ENCODE results near the gene GPSM1. TPM values are rescaled to one million over a fixed set of nuclear protein-coding genes. Genes with fewer than 3 reads are reported as not detected.

The GPSM1 gene
- total RNA-seq, 3 donors from 2014 or later: 12.8 to 13.6 (median 13.4) TPM

DNA sequence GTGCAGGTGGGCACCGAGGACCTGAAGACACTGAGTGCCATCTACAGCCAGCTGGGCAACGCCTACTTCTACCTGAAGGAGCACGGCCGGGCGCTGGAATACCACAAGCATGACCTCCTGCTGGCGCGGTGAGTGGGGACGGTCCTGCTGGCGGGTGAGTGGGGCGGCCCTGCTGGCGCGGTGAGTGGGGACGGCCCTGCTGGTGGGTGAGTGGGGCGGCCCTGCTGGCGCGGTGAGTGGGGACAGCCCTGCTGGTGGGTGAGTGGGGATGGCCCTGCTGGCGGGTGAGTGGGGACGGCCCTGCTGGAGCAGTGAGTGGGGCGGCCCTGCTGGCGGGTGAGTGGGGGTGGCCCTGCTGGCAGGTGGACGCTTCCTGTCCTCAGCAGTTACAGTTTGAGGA is 7.2 kb downstream of the GPSM1 start:
- H3K4me1 Mint-ChIP-seq (ENCODE audit: low read depth): no peaks in the 10 kb centered on the region
- H3K4me3 Mint-ChIP-seq: no peak overlapping the region
- H3K27me3 Mint-ChIP-seq (ENCODE audit: low read depth): no peaks in the 10 kb centered on the region
- DNase-seq (no peak), ATAC-seq (no peak)
- no peaks in the 10 kb centered on the region for H3K36me3 Mint-ChIP-seq (ENCODE audit: insufficient read depth)
- no peaks in the 10 kb centered on the region for H3K9me3 Mint-ChIP-seq

DNA sequence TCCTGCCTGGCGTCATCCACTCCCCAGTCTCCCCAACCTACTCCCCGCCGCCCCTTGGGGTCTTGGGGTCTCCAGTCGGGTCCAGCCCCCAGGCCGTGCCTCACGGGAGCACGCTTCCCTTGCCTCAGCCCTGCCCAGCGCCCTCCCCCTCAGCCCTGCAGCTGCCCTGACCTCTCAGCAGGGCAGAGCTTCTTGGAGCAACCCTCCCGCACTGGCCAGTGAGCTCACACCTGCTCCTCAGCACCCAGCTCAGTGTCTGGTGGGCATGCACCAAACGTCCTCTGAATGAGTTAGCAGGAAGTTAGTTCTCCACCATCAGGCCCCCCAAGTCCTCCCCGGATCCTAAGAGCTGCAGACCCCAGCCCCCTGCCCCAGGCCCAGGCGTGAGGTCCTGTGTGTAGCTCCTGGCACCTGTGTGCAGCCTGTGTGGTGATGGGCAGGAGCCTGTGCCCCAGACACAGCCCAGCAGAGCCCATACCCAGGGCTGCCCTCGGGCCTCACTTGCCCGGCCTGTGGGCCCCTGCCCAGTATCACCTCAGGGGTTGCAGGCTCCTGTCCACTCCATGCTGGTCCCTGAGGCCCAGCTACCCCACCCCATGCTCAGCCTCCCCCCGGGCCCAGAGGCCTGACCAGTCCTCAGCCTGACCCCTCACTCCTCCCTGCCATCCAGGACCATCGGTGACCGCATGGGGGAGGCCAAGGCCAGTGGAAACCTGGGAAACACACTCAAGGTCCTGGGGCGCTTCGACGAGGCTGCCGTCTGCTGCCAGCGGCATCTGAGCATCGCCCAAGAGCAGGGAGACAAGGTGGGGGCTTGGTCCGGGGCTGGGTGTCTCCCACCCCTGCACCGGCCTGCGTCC is 8.2 kb downstream of the GPSM1 start:
- no peaks in the 10 kb centered on the region for H3K27me3 Mint-ChIP-seq (ENCODE audit: low read depth)
- no peaks in the 10 kb centered on the region for H3K9me3 Mint-ChIP-seq
- no peaks in the 10 kb centered on the region for H3K36me3 Mint-ChIP-seq (ENCODE audit: insufficient read depth)
- no peaks in the 10 kb centered on the region for H3K4me1 Mint-ChIP-seq (ENCODE audit: low read depth)
- no peak for ATAC-seq
- no peak overlapping the region for H3K4me3 Mint-ChIP-seq
- no peak for DNase-seq

DNA sequence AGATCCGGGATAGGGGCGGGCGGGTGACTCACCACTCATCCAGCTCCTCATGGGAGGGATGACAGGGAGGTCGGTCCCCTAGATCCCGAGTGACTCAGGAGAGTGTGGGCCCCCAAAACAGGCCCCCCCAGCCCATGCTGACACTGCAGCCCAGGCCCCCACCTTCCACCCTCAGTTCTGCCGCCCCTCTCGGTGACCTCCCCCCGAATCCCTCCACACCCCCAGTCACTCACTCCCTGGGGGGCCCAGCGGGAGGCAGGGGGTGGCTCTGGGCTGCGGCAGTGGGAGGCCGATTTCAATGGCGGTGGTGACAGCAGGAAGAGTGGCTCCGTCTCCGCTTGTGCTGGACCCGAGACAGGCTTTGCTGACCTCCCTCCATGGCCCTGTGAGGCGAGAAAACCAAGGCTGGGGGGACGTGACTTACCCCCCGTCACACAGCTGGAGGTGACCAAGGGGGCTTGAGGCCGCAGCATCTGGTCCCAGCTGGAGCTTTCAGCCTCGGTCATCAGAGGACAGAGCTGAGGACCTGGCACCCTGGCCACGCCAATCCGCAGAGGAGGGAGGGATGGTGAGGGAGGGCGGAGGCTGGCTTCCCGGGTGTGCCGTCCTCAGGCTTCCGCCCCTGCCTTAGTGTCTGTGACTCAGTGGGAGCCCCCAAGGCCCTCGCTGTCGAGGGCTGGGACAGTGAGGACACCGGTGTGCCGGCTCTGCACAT is 9.0 kb downstream of the GPSM1 start:
- H3K4me3 Mint-ChIP-seq: no peak overlapping the region
- H3K4me1 Mint-ChIP-seq (ENCODE audit: low read depth): no peaks in the 10 kb centered on the region
- no peak for ATAC-seq

DNA sequence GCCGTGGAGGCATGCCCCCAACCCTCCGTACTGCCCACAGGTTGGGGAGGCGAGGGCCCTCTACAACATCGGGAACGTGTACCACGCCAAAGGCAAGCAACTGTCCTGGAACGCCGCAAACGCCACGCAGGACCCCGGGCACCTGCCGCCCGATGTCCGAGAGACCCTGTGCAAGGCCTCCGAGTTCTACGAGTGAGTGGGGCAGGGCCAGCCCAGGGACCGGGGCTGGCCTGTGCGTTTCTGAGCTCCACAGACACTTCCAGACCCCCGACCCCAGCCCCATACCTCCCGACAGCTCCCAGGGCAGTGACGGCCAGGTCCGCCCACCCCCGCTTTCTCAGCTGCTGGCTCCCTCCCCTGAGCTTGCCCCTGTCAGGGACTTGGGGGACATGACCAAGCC is 9.5 kb downstream of the GPSM1 start:
- H3K36me3 Mint-ChIP-seq (ENCODE audit: insufficient read depth): no peaks in the 10 kb centered on the region
- no peak for DNase-seq

More for the DNA sequence above, 9.0 kb downstream of the GPSM1 start:
- Mint-ChIP-seq H3K36me3 (ENCODE audit: insufficient read depth) (no peaks in the 10 kb centered on the region), H3K9me3 (no peaks in the 10 kb centered on the region), H3K27me3 (ENCODE audit: low read depth) (no peaks in the 10 kb centered on the region)
- no peak for DNase-seq

DNA sequence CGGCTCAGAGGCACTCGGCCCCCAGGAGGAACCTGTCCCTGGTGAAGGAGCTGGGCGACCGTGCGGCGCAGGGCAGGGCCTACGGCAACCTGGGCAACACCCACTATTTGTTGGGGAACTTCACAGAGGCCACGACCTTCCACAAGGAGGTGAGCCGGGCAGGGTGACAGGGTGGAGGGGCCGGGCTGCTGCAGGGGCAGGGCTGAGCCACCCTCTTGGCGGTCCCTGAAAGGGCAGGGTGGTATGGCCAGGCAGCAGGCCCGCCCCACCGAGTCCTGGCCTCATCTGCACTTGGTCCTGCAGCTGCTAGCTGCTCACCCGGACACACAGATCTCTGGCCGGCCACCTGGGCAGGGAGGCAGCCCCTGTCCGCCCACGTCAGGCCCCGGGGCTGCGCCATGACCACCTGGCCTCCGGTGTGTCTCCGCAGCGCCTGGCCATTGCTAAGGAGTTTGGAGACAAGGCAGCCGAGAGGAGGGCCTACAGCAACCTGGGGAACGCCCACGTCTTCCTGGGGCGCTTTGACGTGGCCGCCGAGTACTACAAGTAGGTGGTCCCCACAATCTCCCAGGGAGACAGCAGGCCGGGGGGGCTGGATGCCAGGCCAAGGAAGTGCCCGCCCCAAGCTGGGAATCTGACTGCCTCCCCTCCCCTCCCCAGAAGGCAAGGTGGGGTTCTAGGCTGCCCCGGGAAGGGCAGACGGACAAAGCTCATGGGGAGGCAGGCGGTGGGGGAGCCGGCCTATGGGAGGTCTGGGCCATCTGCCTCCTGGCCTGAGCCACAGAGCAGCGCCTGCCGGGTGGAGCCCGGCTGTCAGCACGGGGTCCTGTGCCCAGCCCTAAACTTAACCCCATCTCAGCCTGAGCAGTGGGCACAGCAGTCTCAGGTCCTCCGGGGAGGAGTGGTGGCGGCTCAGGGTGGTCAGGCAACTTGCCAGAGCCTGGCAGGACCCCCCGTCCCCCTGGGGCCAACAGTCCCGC is 10.4 kb downstream of the GPSM1 start:
- H3K4me3 Mint-ChIP-seq: no peak overlapping the region
- no peak for DNase-seq
- no peaks in the 10 kb centered on the region for H3K36me3 Mint-ChIP-seq (ENCODE audit: insufficient read depth)
- no peak for ATAC-seq
- H3K4me1 Mint-ChIP-seq (ENCODE audit: low read depth): no peaks in the 10 kb centered on the region
- H3K27me3 Mint-ChIP-seq (ENCODE audit: low read depth): no peaks in the 10 kb centered on the region
- H3K9me3 Mint-ChIP-seq: no peaks in the 10 kb centered on the region

More for the DNA sequence above, 9.5 kb downstream of the GPSM1 start:
- Mint-ChIP-seq H3K9me3 (no peaks in the 10 kb centered on the region), H3K4me1 (ENCODE audit: low read depth) (no peaks in the 10 kb centered on the region), H3K27me3 (ENCODE audit: low read depth) (no peaks in the 10 kb centered on the region), H3K4me3 (no peak overlapping the region)
- no peak for ATAC-seq

DNA sequence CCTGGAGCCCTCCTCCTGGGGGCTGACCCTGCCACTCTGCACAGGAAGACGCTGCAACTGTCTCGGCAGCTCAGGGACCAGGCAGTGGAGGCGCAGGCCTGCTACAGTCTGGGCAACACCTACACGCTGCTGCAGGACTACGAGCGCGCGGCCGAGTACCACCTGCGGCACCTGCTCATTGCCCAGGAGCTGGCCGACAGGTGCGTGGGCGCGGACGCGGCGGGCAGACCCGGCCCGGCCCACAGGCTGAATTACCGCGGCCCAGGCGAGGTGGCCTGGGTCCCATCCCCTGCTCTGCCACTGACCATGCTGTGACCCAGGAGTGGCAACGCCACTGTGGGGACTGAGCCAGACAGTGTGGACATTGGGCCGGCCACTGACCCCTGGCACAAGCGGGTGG is 11.2 kb downstream of the GPSM1 start:
- Mint-ChIP-seq H3K27me3 (ENCODE audit: low read depth) (no peaks in the 10 kb centered on the region), H3K4me1 (ENCODE audit: low read depth) (peaks cover 2% of the 10 kb centered on the region), H3K9me3 (no peaks in the 10 kb centered on the region)

DNA sequence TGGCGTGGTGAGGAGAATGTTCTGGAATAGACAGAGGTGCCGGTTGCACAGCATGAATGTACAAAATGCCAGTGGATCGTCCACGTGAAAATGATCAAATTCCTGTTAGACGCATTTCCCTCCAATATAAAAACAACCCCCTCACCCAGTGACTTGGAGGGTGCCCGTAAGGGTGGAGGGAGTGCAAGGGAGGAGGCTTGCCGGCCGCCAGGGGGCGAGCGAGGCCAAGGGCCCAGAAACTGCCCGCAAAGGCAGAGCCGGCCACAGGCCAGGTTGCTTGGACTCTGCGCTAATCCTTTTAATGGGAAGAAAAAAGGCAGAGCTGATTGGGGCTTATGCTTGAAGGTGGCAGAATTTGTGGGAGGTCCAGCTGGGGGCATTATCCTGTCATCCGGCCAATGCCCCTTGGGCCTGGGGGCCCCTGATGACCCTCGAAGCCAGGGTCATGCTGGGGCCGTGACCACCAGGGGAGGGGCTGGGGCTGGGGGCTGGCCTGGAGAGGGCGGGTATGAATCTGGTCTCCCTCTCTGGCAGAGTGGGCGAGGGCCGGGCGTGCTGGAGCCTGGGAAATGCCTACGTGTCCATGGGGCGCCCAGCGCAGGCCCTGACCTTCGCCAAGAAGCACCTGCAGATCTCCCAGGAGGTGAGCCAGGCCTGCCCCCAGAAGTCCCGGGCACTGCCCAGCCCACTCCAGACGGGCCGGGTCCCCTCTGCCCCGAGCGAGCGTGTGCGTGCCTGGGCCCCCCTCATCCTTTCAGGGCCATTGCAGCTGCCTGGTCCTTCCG is 12.0 kb downstream of the GPSM1 start:
- no peaks in the 10 kb centered on the region for H3K27me3 Mint-ChIP-seq (ENCODE audit: low read depth)
- ATAC-seq (peak in 1 of 2 donors; percentile 53), DNase-seq (no peak)
- H3K4me3 Mint-ChIP-seq: no peak overlapping the region
- H3K36me3 Mint-ChIP-seq (ENCODE audit: insufficient read depth): no peaks in the 10 kb centered on the region
- peaks cover 2% of the 10 kb centered on the region for H3K4me1 Mint-ChIP-seq (ENCODE audit: low read depth)
- H3K9me3 Mint-ChIP-seq: no peaks in the 10 kb centered on the region

More for the DNA sequence above, 11.2 kb downstream of the GPSM1 start:
- DNase-seq: no peak
- Mint-ChIP-seq H3K4me3 (no peak overlapping the region), H3K36me3 (ENCODE audit: insufficient read depth) (no peaks in the 10 kb centered on the region)
- ATAC-seq: no peak

DNA sequence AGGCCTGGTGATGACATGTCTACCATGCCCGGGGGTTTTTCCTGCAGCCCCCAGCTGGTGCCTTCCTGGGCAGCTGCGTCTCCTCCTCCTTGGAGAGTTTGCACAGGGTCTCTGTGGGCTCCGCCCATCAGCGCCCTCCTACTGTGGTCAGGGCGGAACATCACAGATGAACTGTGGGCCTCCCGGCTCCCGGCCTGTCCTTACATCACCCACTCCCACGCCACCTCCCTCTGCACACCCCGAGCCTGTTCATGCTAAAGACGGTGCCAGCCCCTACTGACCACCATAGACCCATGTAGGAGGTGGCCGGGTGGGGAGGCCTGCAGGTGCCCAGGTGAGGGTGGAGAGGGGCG is 12.6 kb downstream of the GPSM1 start:
- H3K36me3 Mint-ChIP-seq (ENCODE audit: insufficient read depth): no peaks in the 10 kb centered on the region
- no peak for ATAC-seq

DNA sequence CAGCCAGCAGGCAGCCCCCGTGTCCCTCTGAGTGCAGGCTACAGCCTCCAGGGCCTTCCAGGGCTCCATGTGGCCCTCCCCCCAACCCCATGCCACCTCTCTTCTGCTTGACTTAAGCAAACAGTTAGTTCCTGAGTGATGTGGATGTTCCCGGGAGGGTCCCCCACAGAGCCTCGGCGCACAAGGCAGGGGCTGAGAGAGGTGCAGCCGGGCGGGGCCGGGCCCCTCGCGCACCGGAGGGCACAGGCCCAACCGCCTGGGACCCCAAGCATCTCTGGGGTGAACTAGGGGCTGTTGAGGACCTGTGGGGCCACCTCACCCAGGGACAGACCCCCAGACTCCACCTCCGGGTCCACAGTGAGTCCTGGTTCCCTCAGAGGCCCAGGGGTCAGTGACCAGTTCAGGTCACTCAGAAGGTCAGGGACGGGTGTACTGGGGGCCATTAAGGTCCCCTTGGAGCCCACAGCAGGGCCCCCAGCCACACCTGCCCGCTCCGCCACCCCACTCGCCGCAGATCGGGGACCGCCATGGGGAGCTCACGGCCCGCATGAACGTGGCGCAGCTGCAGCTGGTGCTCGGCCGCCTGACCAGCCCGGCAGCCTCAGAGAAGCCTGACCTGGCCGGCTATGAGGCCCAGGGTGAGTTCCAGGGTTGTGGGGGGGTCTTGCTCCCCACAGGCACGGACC is 13.2 kb downstream of the GPSM1 start:
- Mint-ChIP-seq H3K4me3 (no peak overlapping the region), H3K9me3 (no peaks in the 10 kb centered on the region), H3K4me1 (ENCODE audit: low read depth) (peaks cover 2% of the 10 kb centered on the region), H3K36me3 (ENCODE audit: insufficient read depth) (no peaks in the 10 kb centered on the region), H3K27me3 (ENCODE audit: low read depth) (no peaks in the 10 kb centered on the region)
- ATAC-seq (no peak), DNase-seq (no peak)

More for the DNA sequence above, 12.6 kb downstream of the GPSM1 start:
- Mint-ChIP-seq H3K4me3 (no peak overlapping the region), H3K4me1 (ENCODE audit: low read depth) (peaks cover 2% of the 10 kb centered on the region), H3K27me3 (ENCODE audit: low read depth) (no peaks in the 10 kb centered on the region), H3K9me3 (no peaks in the 10 kb centered on the region)
- no peak for DNase-seq

DNA sequence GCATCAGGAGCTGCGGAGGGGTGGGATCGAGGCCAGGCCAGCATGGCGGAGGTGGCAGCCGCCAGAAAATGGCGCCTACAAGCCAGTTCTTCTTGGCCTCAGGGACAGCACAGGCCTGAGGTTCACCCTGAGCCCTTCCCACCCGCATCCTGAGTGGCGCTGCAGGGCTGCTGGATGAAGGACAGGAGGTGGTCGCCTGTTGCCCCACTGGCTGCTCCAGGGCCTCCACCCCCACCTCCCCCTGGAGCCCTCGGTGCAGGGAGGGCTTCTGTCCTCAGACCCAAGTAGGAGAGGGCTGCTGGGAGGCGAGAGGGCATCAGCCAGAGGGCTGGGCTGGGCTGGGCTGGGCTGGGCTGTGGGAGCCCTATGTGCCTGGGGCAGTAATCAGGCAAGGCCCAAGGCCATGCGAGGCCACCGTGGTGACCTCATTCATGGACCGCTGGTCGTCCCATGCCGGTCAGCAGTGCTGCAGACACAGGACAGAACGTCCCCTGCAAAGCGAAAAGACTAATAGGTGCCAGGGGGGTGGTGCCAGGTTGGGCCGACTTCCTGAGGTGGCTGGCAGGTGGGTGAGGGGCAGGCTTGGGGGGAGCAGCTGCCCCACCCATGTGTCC is 13.8 kb downstream of the GPSM1 start:
- no peaks in the 10 kb centered on the region for H3K27me3 Mint-ChIP-seq (ENCODE audit: low read depth)

DNA sequence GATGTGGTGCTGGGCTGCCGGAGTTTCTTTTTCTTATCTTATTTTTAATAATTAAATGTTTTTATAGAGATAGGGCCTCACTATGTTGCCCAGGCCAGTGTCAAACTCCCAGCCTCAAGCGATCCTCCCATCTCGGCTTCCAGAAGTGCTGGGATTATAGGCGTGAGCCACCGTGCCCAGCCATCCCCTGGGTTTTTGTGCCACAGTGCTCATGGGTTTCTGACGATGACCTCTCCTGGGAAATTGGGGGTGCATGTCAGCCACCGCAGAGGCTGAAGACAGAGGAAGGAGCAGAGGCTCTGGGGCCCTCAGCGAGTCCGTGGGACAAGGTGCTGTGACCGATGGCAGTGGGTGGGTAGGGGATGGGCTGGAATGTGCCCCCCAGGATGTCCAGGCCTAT is 14.4 kb downstream of the GPSM1 start:
- Mint-ChIP-seq H3K4me3 (no peak overlapping the region), H3K9me3 (no peaks in the 10 kb centered on the region), H3K27me3 (ENCODE audit: low read depth) (no peaks in the 10 kb centered on the region), H3K36me3 (ENCODE audit: insufficient read depth) (no peaks in the 10 kb centered on the region), H3K4me1 (ENCODE audit: low read depth) (peaks cover 2% of the 10 kb centered on the region)
- DNase-seq (no peak), ATAC-seq (no peak)

More for the DNA sequence above, 13.8 kb downstream of the GPSM1 start:
- no peak overlapping the region for H3K4me3 Mint-ChIP-seq
- no peaks in the 10 kb centered on the region for H3K9me3 Mint-ChIP-seq
- no peak for DNase-seq
- no peak for ATAC-seq
- peaks cover 2% of the 10 kb centered on the region for H3K4me1 Mint-ChIP-seq (ENCODE audit: low read depth)
- H3K36me3 Mint-ChIP-seq (ENCODE audit: insufficient read depth): no peaks in the 10 kb centered on the region

DNA sequence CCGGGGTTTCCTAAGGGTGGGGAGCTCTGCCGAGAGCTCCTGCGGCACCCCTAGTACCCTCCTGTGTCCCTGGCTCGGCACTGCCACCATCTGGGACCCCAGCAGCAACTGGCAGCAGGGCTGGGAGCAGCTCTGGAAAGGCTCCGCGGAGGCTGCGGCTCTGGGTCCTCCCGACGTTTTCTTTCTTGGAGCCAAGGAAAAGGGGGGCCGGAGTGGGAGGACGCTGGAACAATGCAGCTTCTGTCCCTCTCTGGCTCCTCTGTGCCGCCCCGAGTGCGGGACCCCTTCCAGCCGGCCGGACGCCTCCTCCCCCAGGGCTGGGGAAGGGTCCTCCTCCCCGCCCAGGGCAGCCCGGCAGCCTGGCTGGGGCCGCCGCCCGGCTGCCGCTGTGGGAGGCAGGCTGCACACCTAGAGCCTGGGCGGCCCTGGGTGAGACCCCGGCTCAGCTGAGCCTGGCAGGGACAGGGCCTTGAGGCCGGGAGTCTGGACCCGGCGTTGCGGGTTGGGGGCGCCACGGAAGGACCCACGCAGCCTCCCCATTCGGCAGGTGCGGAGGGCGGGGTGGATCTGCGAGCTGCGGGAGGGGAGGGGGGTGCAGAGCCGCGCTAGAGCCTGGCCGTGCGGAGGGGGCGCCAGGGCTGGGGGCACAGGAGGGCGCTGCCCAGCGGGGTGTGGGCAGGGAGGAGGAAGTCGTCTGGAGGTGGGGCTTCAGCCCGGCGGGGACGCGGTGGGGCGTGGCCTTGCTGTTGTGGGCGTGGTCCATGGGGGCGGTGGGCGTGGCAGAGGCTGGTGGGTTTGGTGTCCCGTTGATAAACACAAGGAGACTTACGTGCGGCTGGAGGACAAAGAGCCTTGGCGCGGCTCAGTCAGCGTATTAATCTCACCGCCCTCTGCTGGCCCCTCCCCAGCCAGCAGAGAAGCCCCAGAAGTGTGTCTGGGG is 15.1 kb downstream of the GPSM1 start:
- Mint-ChIP-seq H3K27me3 (ENCODE audit: low read depth) (no peaks in the 10 kb centered on the region), H3K4me3 (no peak overlapping the region), H3K4me1 (ENCODE audit: low read depth) (peaks cover 2% of the 10 kb centered on the region), H3K9me3 (no peaks in the 10 kb centered on the region), H3K36me3 (ENCODE audit: insufficient read depth) (no peaks in the 10 kb centered on the region)
- DNase-seq: peak; percentile 46
- peak; percentile 55 to 69 for ATAC-seq
